Measurements from ENCODE around the gene STK26.
"Not testable (repeated sequence)": the region's sequence is repeated elsewhere in the genome, so short reads cannot be mapped to it uniquely, and the experiment has no call there.

Gene STK26

GRCh38 chrX:131987252-131987651 lies 35.9 kb upstream of the STK26 start:
- peak overlapping the region in 1 of 3 experiments; percentile 6 for H3K27ac Mint-ChIP-seq
- no peaks in the 10 kb centered on the region for H3K36me3 Mint-ChIP-seq (ENCODE audit: low read depth)
- peaks cover 15% of the 10 kb centered on the region for H3K9me3 Mint-ChIP-seq
- H3K4me1 Mint-ChIP-seq, result peaks cover 31% of the 10 kb centered on the region
- TF ChIP-seq, protein P1, sequence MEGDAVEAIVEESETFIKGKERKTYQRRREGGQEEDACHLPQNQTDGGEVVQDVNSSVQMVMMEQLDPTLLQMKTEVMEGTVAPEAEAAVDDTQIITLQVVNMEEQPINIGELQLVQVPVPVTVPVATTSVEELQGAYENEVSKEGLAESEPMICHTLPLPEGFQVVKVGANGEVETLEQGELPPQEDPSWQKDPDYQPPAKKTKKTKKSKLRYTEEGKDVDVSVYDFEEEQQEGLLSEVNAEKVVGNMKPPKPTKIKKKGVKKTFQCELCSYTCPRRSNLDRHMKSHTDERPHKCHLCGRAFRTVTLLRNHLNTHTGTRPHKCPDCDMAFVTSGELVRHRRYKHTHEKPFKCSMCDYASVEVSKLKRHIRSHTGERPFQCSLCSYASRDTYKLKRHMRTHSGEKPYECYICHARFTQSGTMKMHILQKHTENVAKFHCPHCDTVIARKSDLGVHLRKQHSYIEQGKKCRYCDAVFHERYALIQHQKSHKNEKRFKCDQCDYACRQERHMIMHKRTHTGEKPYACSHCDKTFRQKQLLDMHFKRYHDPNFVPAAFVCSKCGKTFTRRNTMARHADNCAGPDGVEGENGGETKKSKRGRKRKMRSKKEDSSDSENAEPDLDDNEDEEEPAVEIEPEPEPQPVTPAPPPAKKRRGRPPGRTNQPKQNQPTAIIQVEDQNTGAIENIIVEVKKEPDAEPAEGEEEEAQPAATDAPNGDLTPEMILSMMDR (IDR thresholded peaks at IDR 0.05; ENCODE audit: unreplicated experiment in 3 of 3), result no peak
- H3K4me3 Mint-ChIP-seq, result no peak overlapping the region
- peaks cover 6% of the 10 kb centered on the region for H3K27me3 Mint-ChIP-seq (ENCODE audit: low read depth)

DNA sequence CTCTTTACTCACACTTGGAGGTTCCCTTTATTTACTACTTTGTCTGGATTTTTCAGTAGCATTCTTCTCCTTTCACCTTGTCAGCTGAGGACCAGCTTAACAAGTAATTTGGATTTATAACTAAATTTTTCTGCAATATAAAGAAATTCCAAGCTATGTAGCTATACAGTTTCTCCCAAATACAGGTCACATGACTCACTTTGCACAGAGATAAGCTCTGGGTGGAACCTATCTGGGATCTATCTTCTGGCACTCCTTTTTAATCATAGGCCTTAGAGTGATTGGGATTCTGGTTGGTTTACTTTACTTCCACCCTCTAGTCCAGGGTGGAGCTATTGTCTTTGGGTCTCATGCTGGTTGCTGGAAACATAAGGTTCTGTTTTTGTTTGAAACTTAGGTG lies 34.9 kb upstream of the STK26 start:
- no peaks in the 10 kb centered on the region for H3K36me3 Mint-ChIP-seq (ENCODE audit: low read depth)
- H3K4me1 Mint-ChIP-seq, result peaks cover 21% of the 10 kb centered on the region
- H3K27me3 Mint-ChIP-seq (ENCODE audit: low read depth), result peaks cover 6% of the 10 kb centered on the region
- H3K4me3 Mint-ChIP-seq, result no peak overlapping the region
- peaks cover 18% of the 10 kb centered on the region for H3K9me3 Mint-ChIP-seq
- H3K27ac Mint-ChIP-seq, result no peak overlapping the region
- TF ChIP-seq, protein P1 (IDR thresholded peaks at IDR 0.05; ENCODE audit: unreplicated experiment in 3 of 3), result no peak

DNA sequence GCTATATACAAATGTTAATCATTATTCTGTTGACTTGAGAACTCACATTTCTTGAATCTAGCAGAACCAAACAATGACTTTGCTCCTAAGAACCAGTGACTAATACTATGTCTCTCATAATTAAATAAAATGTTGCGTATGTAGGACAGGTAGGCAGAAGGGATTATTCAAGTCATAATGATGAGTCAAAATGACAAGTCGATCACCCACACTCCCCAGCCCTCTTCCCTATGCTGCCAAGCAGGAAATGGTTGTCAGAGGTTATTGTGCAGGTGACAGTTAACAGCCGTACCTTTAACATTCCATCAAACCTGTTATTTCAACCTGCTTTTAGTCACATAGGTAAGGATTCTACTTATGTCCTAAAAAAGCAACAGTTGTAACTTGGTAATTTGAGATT lies 22.0 kb upstream of the STK26 start:
- H3K27ac Mint-ChIP-seq, result no peak overlapping the region
- no peak overlapping the region for H3K4me3 Mint-ChIP-seq
- H3K9me3 Mint-ChIP-seq, result no peaks in the 10 kb centered on the region
- peaks cover 22% of the 10 kb centered on the region for H3K4me1 Mint-ChIP-seq
- TF ChIP-seq, protein P1 (IDR thresholded peaks at IDR 0.05; ENCODE audit: unreplicated experiment in 3 of 3), result no peak
- H3K27me3 Mint-ChIP-seq (ENCODE audit: low read depth), result peaks cover 4% of the 10 kb centered on the region
- H3K36me3 Mint-ChIP-seq (ENCODE audit: low read depth), result no peaks in the 10 kb centered on the region

DNA sequence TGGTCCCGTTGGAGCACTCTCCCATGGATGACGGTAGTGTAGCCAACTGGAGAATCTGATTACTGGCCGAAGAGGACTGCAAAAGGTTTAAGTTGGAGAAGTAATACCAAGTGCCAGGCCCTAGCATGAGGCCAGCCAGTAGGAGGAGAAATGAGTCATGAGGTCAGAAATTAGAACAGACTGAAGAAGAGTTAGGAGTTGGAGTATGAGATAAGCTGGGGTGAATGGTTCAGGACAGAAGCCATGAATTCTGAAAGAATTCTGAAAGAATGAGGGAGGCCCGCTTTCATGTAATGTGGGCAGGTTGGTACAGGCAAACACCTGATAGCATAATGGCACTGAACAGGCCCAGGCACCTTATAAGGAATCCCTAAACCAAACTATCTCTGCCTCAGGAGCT lies 18.4 kb upstream of the STK26 start:
- Mint-ChIP-seq H3K36me3 (ENCODE audit: low read depth) (no peaks in the 10 kb centered on the region), H3K27ac (peak overlapping the region; percentile 4 to 61 (median 40)), H3K27me3 (ENCODE audit: low read depth) (peaks cover 4% of the 10 kb centered on the region), H3K4me3 (no peak overlapping the region), H3K9me3 (no peaks in the 10 kb centered on the region), H3K4me1 (peaks cover 47% of the 10 kb centered on the region)
- TF ChIP-seq, protein P1 (IDR thresholded peaks at IDR 0.05; ENCODE audit: unreplicated experiment in 3 of 3), result no peak

DNA sequence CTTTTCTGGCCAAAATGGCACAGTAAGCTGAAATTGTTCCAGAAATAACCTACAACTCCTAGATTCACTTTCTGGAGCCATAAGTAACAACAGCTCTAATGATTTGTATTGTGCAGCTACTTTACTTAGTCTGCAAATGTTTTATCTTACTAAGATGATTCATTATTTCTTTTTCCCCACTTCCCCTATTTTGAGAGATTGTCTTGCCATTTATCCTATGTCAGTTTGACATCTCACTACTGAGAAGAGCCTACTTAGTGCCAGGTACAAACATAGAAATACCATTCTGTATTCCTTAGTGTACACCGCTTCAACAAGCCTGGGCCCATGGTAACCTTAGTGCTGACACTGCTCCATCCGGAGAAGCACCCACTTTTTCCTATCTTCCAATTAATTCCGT lies 13.8 kb upstream of the STK26 start:
- Mint-ChIP-seq H3K4me3 (no peak overlapping the region), H3K36me3 (ENCODE audit: low read depth) (no peaks in the 10 kb centered on the region), H3K4me1 (peaks cover 42% of the 10 kb centered on the region), H3K9me3 (no peaks in the 10 kb centered on the region), H3K27ac (peak overlapping the region; percentile 1 to 79 (median 12)), H3K27me3 (ENCODE audit: low read depth) (no peaks in the 10 kb centered on the region)
- TF ChIP-seq, protein P1 (IDR thresholded peaks at IDR 0.05; ENCODE audit: unreplicated experiment in 3 of 3), result no peak

GRCh38 chrX:132010213-132010612 lies 12.9 kb upstream of the STK26 start:
- not testable (repeated sequence) for H3K4me3 Mint-ChIP-seq; H3K27ac Mint-ChIP-seq; H3K27me3 Mint-ChIP-seq (ENCODE audit: low read depth); H3K9me3 Mint-ChIP-seq; H3K36me3 Mint-ChIP-seq (ENCODE audit: low read depth)
- peaks cover 38% of the 10 kb centered on the region for H3K4me1 Mint-ChIP-seq

Measured in nephron (organoid).